Transverse colon (tissue), 4 donors: Measurements from ENCODE around the gene NMRAL1. TPM values are rescaled to one million over a fixed set of nuclear protein-coding genes. Genes with fewer than 3 reads are reported as not detected.

Source experiments
- DNase-seq: peaks from one replicate; pipeline ENCODE4 v3.0.0-alpha.2; 2019
- H3K27ac ChIP-seq, 4 donors: fragments of 200-600 bp; sonication (generic); 2 replicates each; pipeline ENCODE4 v1.5.1; 2016 to 2018; ENCODE audit warnings: inconsistent platforms in 4 of 4
- H3K27me3 ChIP-seq: fragments of 200-600 bp; sonication (generic); 2 replicates; pipeline ENCODE4 v1.5.1; 2017; ENCODE audit warnings: inconsistent platforms
- H3K36me3 ChIP-seq, 4 donors: fragments of 200-600 bp; sonication (generic); 2 replicates each; pipeline ENCODE4 v1.5.1; 2017 to 2019; ENCODE audit warnings: inconsistent platforms in 4 of 4
- H3K4me1 ChIP-seq, 4 donors: fragments of 200-600 bp; sonication (generic); 2 replicates each; pipeline ENCODE4 v1.5.1; 2017 to 2020; ENCODE audit warnings: inconsistent platforms in 4 of 4
- H3K4me3 ChIP-seq, 4 donors: fragments of 200-600 bp; sonication (generic); 1 replicate in 1 of 4; 2 replicates in 3 of 4; pipeline versions ENCODE4 v1.5.1 to v1.6.1; 2017 to 2019; ENCODE audit warnings: inconsistent platforms in 4 of 4
- H3K9me3 ChIP-seq, 2 donors: fragments of 200-600 bp; sonication (generic); 2 replicates each; pipeline ENCODE4 v1.5.1; 2017 to 2019; ENCODE audit warnings: inconsistent platforms in 2 of 2
- CTCF ChIP-seq, 5 experiments: fragments of 200-600 bp in 3 of 5; fragments of 450-650 bp in 2 of 5; sonication (generic) in 3 of 5; IDR thresholded peaks; 1 replicate in 2 of 5; 2 replicates in 3 of 5; pipeline ENCODE4 v1.5.1; 2016 to 2017; ENCODE audit warnings: antibody characterized with exemption in 5 of 5, inconsistent platforms in 3 of 5, mild to moderate bottlenecking in 2 of 5, moderate library complexity in 1 of 5
- EP300 ChIP-seq: sonication (generic); formaldehyde crosslinking; IDR thresholded peaks from one replicate; pipeline ENCODE4 v1.6.1; 2017; ENCODE audit warnings: antibody characterized with exemption, low read depth
- POLR2A ChIP-seq: fragments of 450-650 bp; IDR thresholded peaks from one replicate; pipeline ENCODE4 v1.6.1; 2016; ENCODE audit warnings: antibody characterized with exemption, mild to moderate bottlenecking, moderate library complexity
- POLR2AphosphoS5 ChIP-seq, 3 donors: sonication (generic); formaldehyde crosslinking; IDR thresholded peaks; one replicate each; pipeline ENCODE4 v1.6.1; 2016; ENCODE audit warnings: antibody characterized with exemption in 3 of 3
- WGBS, 2 donors: methylation state at CpG; one replicate each; pipeline ENCODE4 v1.1.5; 2018; ENCODE audit warnings: low coverage in 1 of 2; 5-methylcytosine and 5-hydroxymethylcytosine counted together
- in situ Hi-C, 4 donors: fragments of 200-750 bp; cut with MboI; loops; one replicate each; pipeline versions ENCODE4 v1.15.0 to v1.15.1; 2017; ENCODE audit warnings: low sequenced_read_pairs in 3 of 4, low pct_ligation_motif_present in 1 of 4, low pct_unique_long_range_greater_than_20kb in 1 of 4
- intact Hi-C: fragments of 100-400 bp; cut with DNase I; formaldehyde crosslinking; loops from one replicate; pipeline ENCODE4 v1.15.1; 2023; ENCODE audit warnings: low total_unique reads
- small RNA-seq, 4 donors: library from RNA; depleted of rRNA; stranded (forward); fragments of <200 nt; gene quantifications; one replicate each; pipeline ENCODE3, GENCODE V24; 2016
- total RNA-seq, 4 donors: library from RNA; depleted of rRNA; stranded (reverse); fragments of >200 nt; gene quantifications; one replicate each; pipeline ENCODE4 v1.1.0, GENCODE V29; 2016

Gene NMRAL1
- total RNA-seq, 4 donors from 2014 or later: 46.0 to 75.9 (median 66.6) TPM

GRCh38 chr16:4412854-4413253 is 61.6 kb downstream of the NMRAL1 start:
- DNase-seq: no peak
- intact Hi-C loops: no loop called here
- no peak for TF ChIP-seq EP300
- Histone ChIP-seq H3K4me3 (no peak overlapping the region), H3K36me3 (peaks cover 0 to 3% (median 0%) of the 10 kb centered on the region in 4 donors), H3K27me3 (no peaks in the 10 kb centered on the region), H3K27ac (no peak overlapping the region), H3K4me1 (peaks cover 20 to 44% (median 28%) of the 10 kb centered on the region in 4 donors), H3K9me3 (no peaks in the 10 kb centered on the region)
- in situ Hi-C loops: loop anchor here in 1 of 4 donors (10.0 kb wide), 1 partner anchor 58 kb away; the partner anchor contains the start of gene PAM16
- WGBS, 2 donors: 97% methylated on average over 4 of the region's 4 CpGs; no CpG with 5 or more reads in 1 of the 2 donors

- intact Hi-C loops: no loop called here
- H3K36me3 ChIP-seq: peaks cover 0 to 3% (median 0%) of the 10 kb centered on the region in 4 donors
- H3K27ac ChIP-seq: peak overlapping the region; percentile 50 to 66 (median 60)
- WGBS, 2 donors: 90% methylated on average over 8 of the region's 8 CpGs; no CpG with 5 or more reads in 1 of the 2 donors
- no peak overlapping the region for H3K4me3 ChIP-seq
- H3K9me3 ChIP-seq: no peaks in the 10 kb centered on the region
- DNase-seq: no peak
- H3K4me1 ChIP-seq: peaks cover 18 to 42% (median 26%) of the 10 kb centered on the region in 4 donors
- no peaks in the 10 kb centered on the region for H3K27me3 ChIP-seq
- TF ChIP-seq EP300: no peak
- no peak for TF ChIP-seq POLR2AphosphoS5 (IDR thresholded peaks at IDR 0.05)
- no peak for TF ChIP-seq POLR2A
- TF ChIP-seq CTCF (IDR thresholded peaks at IDR 0.05): no peak
- in situ Hi-C loops: loop anchor here in 1 of 4 donors (10.0 kb wide), 1 partner anchor 57 kb away; the partner anchor contains the start of gene PAM16
Observed at GRCh38 chr16:4412159-4412558, 62.3 kb downstream of the NMRAL1 start.

Small RNA genes within 50 kb of the gene (small RNA-seq; reads per million reads assigned to genes)
- gene AC012676.2: 0 reads per million in 4 donors

Other genes starting within 250 kb of the NMRAL1 start
- gene SRL, start 232.5 kb downstream of the NMRAL1 start, total RNA-seq: under 1 TPM in 2 of 4 donors, not detected in 2; 0.32 to 0.68 TPM
- gene TFAP4, start 201.6 kb downstream of the NMRAL1 start, total RNA-seq: 1 to 10 TPM; 4.6 to 8.4 (median 6.3) TPM
- gene GLIS2, start 158.6 kb downstream of the NMRAL1 start, total RNA-seq: 1 to 10 TPM in 3 of 4 donors, under 1 TPM in 1; 0.68 to 5.0 (median 1.8) TPM
- gene PAM16, start 123.3 kb downstream of the NMRAL1 start, total RNA-seq: 10 to 100 TPM; 26.5 to 40.5 (median 29.2) TPM
- gene VASN, start 102.8 kb downstream of the NMRAL1 start, total RNA-seq: 10 to 100 TPM in 2 of 4 donors, 1 to 10 TPM in 2; 3.4 to 18.7 (median 9.0) TPM
- gene CORO7, start 58.0 kb downstream of the NMRAL1 start, total RNA-seq: 100 to 1,000 TPM in 1 of 4 donors, 10 to 100 TPM in 3; 46.8 to 330 (median 58.1) TPM
- 100 to 1,000 TPM in 1 of 4 donors, 10 to 100 TPM in 3; 49.0 to 126 (median 75.5) TPM for gene DNAJA3, start 48.8 kb downstream of the NMRAL1 start, total RNA-seq
- 100 to 1,000 TPM in 1 of 4 donors, 10 to 100 TPM in 3; 46.4 to 495 (median 55.7) TPM for gene HMOX2, start 1.8 kb upstream of the NMRAL1 start, total RNA-seq
- gene CDIP1, start 64.1 kb upstream of the NMRAL1 start, total RNA-seq: 10 to 100 TPM in 3 of 4 donors, 1 to 10 TPM in 1; 8.8 to 29.5 (median 19.0) TPM
- gene C16orf96, start 81.7 kb upstream of the NMRAL1 start, total RNA-seq: not detected
- gene UBALD1, start 140.3 kb upstream of the NMRAL1 start, total RNA-seq: 10 to 100 TPM in 2 of 4 donors, 1 to 10 TPM in 2; 8.6 to 18.0 (median 10.5) TPM
- 100 to 1,000 TPM in 1 of 4 donors, 10 to 100 TPM in 3; 49.1 to 127 (median 79.5) TPM for gene MGRN1, start 150.2 kb upstream of the NMRAL1 start, total RNA-seq
- gene NUDT16L1, start 218.9 kb upstream of the NMRAL1 start, total RNA-seq: 10 to 100 TPM; 32.6 to 62.7 (median 54.3) TPM